Measurements from ENCODE around the gene KRTAP2-4.
"Not testable (repeated sequence)": the region's sequence is repeated elsewhere in the genome, so short reads cannot be mapped to it uniquely, and the experiment has no call there.

KRTAP2-4 gene

DNA sequence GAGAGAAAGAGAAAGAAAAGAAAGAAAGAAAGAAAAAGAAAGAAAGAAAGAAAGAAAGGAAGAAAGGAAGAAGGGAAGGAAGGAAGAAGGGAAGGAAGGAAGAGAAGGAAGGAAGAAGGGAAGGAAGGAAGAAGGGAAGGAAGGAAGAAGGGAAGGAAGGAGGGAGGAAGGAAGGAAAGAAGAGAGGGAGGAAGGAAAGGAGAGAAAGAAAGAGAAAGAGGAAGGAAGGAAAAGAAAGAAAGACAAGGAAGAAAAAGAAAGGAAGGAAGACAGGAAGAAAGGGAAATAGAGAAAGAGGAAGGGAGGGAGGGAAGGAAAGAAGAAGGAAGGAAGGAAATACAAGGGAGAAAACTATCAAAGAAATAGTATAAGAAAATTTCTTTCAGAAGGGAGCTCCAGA is 11.1 kb upstream of the KRTAP2-4 start:
- TF ChIP-seq, protein P1, sequence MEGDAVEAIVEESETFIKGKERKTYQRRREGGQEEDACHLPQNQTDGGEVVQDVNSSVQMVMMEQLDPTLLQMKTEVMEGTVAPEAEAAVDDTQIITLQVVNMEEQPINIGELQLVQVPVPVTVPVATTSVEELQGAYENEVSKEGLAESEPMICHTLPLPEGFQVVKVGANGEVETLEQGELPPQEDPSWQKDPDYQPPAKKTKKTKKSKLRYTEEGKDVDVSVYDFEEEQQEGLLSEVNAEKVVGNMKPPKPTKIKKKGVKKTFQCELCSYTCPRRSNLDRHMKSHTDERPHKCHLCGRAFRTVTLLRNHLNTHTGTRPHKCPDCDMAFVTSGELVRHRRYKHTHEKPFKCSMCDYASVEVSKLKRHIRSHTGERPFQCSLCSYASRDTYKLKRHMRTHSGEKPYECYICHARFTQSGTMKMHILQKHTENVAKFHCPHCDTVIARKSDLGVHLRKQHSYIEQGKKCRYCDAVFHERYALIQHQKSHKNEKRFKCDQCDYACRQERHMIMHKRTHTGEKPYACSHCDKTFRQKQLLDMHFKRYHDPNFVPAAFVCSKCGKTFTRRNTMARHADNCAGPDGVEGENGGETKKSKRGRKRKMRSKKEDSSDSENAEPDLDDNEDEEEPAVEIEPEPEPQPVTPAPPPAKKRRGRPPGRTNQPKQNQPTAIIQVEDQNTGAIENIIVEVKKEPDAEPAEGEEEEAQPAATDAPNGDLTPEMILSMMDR (conservative IDR thresholded peaks at IDR 0.05): no peak
- no peak overlapping the region for H3K27ac ChIP-seq

DNA sequence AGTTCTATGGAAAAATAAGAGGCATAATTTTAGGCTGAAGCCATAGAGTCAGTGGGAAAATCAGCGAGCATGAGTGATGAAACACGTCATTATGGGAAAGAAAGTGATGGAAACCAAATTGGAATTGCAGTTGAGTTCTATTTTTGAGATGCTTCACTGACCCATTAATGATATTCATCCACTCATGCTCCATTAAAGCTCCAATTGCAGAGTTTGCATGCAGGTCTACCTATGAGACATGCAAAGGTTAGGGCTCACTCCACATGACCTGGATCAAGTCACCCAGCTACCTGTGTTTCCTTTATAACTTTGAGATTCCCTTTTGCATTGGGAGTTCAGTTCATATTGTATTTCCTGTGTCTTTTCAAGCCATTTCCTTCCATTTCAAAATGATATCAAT is 8.0 kb upstream of the KRTAP2-4 start:
- no peak overlapping the region for H3K27ac ChIP-seq
- TF ChIP-seq, protein P1 (conservative IDR thresholded peaks at IDR 0.05): no peak

DNA sequence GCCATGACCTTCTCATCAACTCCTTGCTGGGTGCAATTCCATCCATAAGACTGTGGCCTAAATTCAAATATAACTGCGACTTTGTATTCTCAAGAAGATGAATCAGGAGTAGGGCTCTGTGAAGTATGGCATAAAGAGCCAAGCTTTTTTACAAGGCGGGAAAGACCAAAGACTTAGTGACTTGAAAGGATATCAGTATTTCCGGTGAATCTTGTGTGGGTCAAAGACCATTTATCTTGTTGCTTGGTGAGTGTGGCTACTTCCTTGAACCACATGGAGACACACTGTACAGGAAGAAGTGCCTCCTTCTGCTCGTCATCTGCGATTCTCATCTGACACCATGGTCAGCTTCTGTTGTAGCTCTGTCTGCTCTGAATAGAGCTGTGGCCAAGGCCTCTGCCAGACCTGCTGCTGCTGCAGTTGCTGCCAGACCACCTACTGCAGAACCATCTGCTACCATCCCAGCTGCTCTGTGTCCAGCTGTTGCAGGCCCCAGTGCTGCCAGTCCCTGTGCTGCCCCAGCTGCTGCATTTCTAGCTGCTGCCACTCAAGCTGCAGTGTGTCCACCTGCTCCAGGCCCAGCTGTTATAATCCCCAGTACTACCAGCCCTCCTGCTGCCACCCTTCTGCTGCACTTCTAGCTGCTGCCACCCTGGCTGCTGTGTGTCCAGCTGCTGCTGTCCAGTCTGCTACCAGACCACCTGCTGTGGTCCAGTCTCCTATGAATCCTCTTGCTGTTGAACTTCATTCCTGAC is 6.1 kb upstream of the KRTAP2-4 start:
- TF ChIP-seq, protein P1 (conservative IDR thresholded peaks at IDR 0.05): no peak
- H3K27ac ChIP-seq: no peak overlapping the region

DNA sequence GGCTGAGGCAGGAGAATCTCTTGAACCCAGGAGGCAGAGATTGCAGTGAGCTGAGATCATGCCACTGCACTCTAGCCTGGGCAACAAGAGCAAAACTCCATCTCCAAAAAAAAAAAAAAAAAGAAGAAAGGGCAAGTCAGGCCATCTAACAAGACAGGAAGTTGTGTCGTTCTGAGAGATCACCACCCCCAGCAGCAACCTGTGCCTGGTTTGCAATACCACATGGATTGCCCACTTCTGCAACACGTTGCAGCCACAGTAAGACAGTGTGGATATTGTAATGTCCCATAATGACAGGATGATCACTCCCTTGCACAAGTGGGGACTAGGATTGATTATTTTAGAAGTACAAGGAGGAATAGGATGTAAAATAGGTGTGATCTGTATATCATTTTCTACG is 3.4 kb upstream of the KRTAP2-4 start:
- H3K27ac ChIP-seq: no peak overlapping the region
- TF ChIP-seq, protein P1 (conservative IDR thresholded peaks at IDR 0.05): no peak

DNA sequence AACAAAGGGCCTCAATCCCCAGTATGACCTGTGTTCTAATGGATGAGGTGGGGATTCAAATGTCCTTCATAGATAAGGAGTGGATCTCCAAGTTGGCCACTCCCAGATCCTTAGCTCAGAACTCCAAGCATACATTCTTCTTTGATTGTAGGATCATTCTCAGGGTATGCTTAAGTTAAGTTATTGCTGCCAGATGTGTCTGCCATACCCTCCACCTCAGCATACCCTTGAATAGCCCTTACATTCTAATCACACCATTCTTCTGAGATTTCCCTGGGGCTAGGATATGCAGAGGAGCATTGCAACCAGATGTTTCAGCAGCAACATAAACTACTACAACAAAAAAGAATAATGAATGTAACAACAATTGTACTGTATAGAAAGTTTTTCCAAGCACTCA is 1.6 kb upstream of the KRTAP2-4 start:
- TF ChIP-seq, protein P1 (conservative IDR thresholded peaks at IDR 0.05): no peak
- H3K27ac ChIP-seq: no peak overlapping the region

DNA sequence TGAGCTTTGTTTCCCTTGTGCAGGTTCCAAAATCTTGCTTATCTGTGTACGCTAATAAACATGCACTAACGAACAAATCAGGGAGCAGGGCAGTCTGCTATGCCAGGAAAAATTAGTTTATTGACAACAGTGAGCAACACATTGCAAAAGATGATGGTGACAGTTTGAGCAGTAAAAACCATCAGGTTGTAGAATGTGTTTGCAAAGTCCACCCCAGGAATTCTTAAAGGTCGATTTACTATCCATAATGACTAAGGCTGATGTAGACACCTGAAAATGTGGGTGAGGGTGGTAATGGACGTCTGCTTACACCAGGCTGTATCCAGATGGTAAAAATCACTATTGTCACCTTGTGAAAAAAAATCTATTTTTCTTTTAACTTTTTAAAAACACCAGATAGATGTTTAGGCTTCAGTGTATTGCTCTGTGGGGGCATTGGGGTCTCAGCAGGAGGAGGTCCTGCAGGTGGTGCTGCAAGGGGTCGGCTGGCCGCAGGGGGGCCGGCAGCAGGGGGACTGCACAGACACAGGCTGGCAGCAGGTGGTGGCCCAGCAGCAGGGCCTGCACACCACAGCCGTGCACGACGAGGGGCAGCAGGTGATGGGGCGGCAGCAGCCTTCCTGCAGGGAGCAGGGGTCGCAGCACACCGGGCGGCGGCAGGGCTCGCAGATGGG is 526 bp downstream of the KRTAP2-4 start:
- H3K27ac ChIP-seq: not testable (repeated sequence)

DNA sequence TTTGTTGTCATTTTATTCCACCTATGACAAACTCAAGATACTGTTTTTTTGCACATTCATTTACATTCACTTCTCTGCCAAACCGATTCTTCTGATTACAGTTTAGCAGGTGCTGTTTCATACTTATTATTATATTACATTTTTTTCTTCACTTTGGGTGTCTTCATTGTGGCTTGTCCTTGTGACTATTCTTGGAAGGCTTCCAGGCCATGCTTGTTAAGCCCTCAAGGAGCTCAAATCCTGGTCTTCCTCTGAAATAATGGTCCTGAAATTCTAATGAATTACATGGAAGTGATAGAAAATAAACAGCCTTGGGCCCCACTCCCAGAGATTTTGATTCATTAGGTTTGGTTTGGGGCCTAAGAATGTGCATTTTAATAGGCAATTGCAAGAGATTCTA is 1.4 kb downstream of the KRTAP2-4 start:
- TF ChIP-seq, protein P1 (conservative IDR thresholded peaks at IDR 0.05): no peak
- no peak overlapping the region for H3K27ac ChIP-seq

DNA sequence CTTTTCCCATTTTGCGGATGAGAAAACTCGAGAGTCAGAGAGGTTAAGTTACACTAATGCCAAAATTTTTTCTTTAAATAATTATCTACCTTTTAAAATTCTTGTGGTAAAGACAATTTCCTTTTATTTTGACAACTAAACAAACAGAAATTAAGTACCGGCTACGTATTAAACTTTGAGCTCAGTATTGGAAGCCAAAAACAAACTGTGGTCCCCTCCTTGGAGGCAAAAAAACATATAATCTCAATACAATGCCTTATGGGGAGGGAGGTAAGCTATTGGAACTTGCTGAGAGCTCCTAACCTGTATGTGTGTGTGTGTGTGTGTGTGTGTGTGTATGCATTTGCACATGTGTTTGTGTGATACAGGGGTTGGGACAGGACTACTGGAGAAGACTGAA is 2.2 kb downstream of the KRTAP2-4 start:
- TF ChIP-seq, protein P1 (conservative IDR thresholded peaks at IDR 0.05): no peak
- H3K27ac ChIP-seq: no peak overlapping the region
